Measurements from ENCODE around the gene PLIN4. TPM values are rescaled to one million over a fixed set of nuclear protein-coding genes. Genes with fewer than 3 reads are reported as not detected.

PLIN4 gene
- total and polyA plus RNA-seq, 2 donors (not counting 1 experiment from before 2014, with no cell fraction given), result 0.07 to 5.3 TPM

- H3K9me3 ChIP-seq (ENCODE audit: control insufficient read depth, insufficient read depth, low read depth, low read length), result no peaks in the 10 kb centered on the region
- H3K36me3 ChIP-seq (ENCODE audit: control insufficient read depth, insufficient read depth, low read length), result peaks cover 25% of the 10 kb centered on the region
Measured at GRCh38 chr19:4488496-4488895, 29.8 kb downstream of the PLIN4 start.

GRCh38 chr19:4487572-4487971 lies 30.7 kb downstream of the PLIN4 start:
- H3K9ac ChIP-seq (ENCODE audit: insufficient read depth, low read length), result no peak overlapping the region

More at GRCh38 chr19:4488496-4488895, 29.8 kb downstream of the PLIN4 start:
- Histone ChIP-seq H2AFZ (ENCODE audit: low read length) (no peak overlapping the region), H3K27me3 (ENCODE audit: control insufficient read depth, insufficient read depth, low read length) (no peaks in the 10 kb centered on the region), H4K20me1 (ENCODE audit: control insufficient read depth, extremely low read depth, insufficient read depth, low read length) (no peaks in the 10 kb centered on the region), H3K4me3 (replicated peaks in 1 of 4; ENCODE audit: control extremely low read depth in 1 of 4, insufficient read depth in 1 of 4, low read depth in 3 of 4, low read length in 4 of 4) (no peak overlapping the region), H3K4me1 (ENCODE audit: control insufficient read depth, extremely low read depth, insufficient read depth, low read length) (no peaks in the 10 kb centered on the region), H3K4me2 (ENCODE audit: extremely low read depth, insufficient read depth, low read length) (no peak overlapping the region), H3K79me2 (ENCODE audit: control insufficient read depth, insufficient read depth, low read length) (no peaks in the 10 kb centered on the region), H3K9ac (ENCODE audit: insufficient read depth, low read length) (no peak overlapping the region), H3K27ac (ENCODE audit: insufficient read depth, low read length) (no peak overlapping the region)
- no peak for TF ChIP-seq EZH2 (IDR thresholded peaks at IDR 0.05; ENCODE audit: low read length, missing control alignments)
- TF ChIP-seq CTCF (conservative IDR thresholded peaks at IDR 0.05 in 1 of 2, IDR thresholded peaks at IDR 0.05 in 1 of 2; ENCODE audit: low read depth in 1 of 2, low read length in 2 of 2), result no peak
- no peak for DNase-seq (ENCODE audit: low read depth in 2 of 2)

DNA sequence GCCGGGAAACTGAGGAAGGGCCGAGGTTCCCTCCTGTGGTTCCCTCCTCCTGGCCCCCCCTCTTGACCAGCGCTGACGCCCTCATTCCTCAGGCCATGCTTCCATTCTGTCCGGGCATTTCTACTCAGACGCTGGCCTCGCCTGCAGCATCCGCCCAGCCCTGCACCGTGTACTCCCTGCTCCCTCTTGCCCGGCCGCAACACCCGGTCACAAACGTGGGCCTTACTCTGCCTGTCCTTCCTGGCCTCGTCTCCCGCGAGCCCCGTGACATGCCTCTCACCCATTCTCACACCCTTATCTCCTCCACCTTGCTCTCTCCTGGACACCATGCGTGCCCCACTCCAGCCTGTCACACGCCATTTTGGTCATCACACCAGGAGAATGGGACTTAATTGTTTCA lies 34.9 kb downstream of the PLIN4 start:
- DNase-seq (ENCODE audit: low read depth in 2 of 2), result no peak
- no peak for TF ChIP-seq EZH2 (IDR thresholded peaks at IDR 0.05; ENCODE audit: low read length, missing control alignments)
- no peak overlapping the region for H3K4me3 ChIP-seq (replicated peaks in 1 of 4; ENCODE audit: control extremely low read depth in 1 of 4, insufficient read depth in 1 of 4, low read depth in 3 of 4, low read length in 4 of 4)

More at GRCh38 chr19:4487572-4487971, 30.7 kb downstream of the PLIN4 start:
- no peak for TF ChIP-seq EZH2 (IDR thresholded peaks at IDR 0.05; ENCODE audit: low read length, missing control alignments)
- TF ChIP-seq CTCF (conservative IDR thresholded peaks at IDR 0.05 in 1 of 2, IDR thresholded peaks at IDR 0.05 in 1 of 2; ENCODE audit: low read depth in 1 of 2, low read length in 2 of 2), result no peak
- H3K4me1 ChIP-seq (ENCODE audit: control insufficient read depth, extremely low read depth, insufficient read depth, low read length), result no peaks in the 10 kb centered on the region
- peaks cover 26% of the 10 kb centered on the region for H3K36me3 ChIP-seq (ENCODE audit: control insufficient read depth, insufficient read depth, low read length)
- H3K9me3 ChIP-seq (ENCODE audit: control insufficient read depth, insufficient read depth, low read depth, low read length), result no peaks in the 10 kb centered on the region
- no peak overlapping the region for H2AFZ ChIP-seq (ENCODE audit: low read length)
- H4K20me1 ChIP-seq (ENCODE audit: control insufficient read depth, extremely low read depth, insufficient read depth, low read length), result no peaks in the 10 kb centered on the region
- H3K4me2 ChIP-seq (ENCODE audit: extremely low read depth, insufficient read depth, low read length), result no peak overlapping the region
- no peak overlapping the region for H3K27ac ChIP-seq (ENCODE audit: insufficient read depth, low read length)
- DNase-seq (ENCODE audit: low read depth in 2 of 2), result no peak
- no peaks in the 10 kb centered on the region for H3K27me3 ChIP-seq (ENCODE audit: control insufficient read depth, insufficient read depth, low read length)
- H3K4me3 ChIP-seq (replicated peaks in 1 of 4; ENCODE audit: control extremely low read depth in 1 of 4, insufficient read depth in 1 of 4, low read depth in 3 of 4, low read length in 4 of 4), result no peak overlapping the region
- H3K79me2 ChIP-seq (ENCODE audit: control insufficient read depth, insufficient read depth, low read length), result no peaks in the 10 kb centered on the region

More for the DNA sequence above, 34.9 kb downstream of the PLIN4 start:
- no peaks in the 10 kb centered on the region for H4K20me1 ChIP-seq (ENCODE audit: control insufficient read depth, extremely low read depth, insufficient read depth, low read length)
- no peaks in the 10 kb centered on the region for H3K9me3 ChIP-seq (ENCODE audit: control insufficient read depth, insufficient read depth, low read depth, low read length)
- H3K9ac ChIP-seq (ENCODE audit: insufficient read depth, low read length), result no peak overlapping the region
- H2AFZ ChIP-seq (ENCODE audit: low read length), result no peak overlapping the region
- peaks cover 11% of the 10 kb centered on the region for H3K36me3 ChIP-seq (ENCODE audit: control insufficient read depth, insufficient read depth, low read length)
- H3K27ac ChIP-seq (ENCODE audit: insufficient read depth, low read length), result no peak overlapping the region
- H3K4me2 ChIP-seq (ENCODE audit: extremely low read depth, insufficient read depth, low read length), result no peak overlapping the region
- H3K79me2 ChIP-seq (ENCODE audit: control insufficient read depth, insufficient read depth, low read length), result no peaks in the 10 kb centered on the region
- no peaks in the 10 kb centered on the region for H3K27me3 ChIP-seq (ENCODE audit: control insufficient read depth, insufficient read depth, low read length)
- H3K4me1 ChIP-seq (ENCODE audit: control insufficient read depth, extremely low read depth, insufficient read depth, low read length), result no peaks in the 10 kb centered on the region
